Stomach smooth muscle (tissue), 2 donors: Measurements from ENCODE around the gene ZBED4.

Experiments
- H3K27ac ChIP-seq: one replicate; pipeline ENCODE4 v1.7.0; 2013; ENCODE audit warnings: mild to moderate bottlenecking, low read length, inconsistent platforms
- H3K27me3 ChIP-seq, 2 donors: one replicate each; pipeline ENCODE4 v1.7.0; 2013; ENCODE audit warnings: low read length in 2 of 2; ENCODE audit not compliant: insufficient read depth in 2 of 2, control insufficient read depth in 1 of 2
- H3K36me3 ChIP-seq, 2 donors: one replicate each; pipeline ENCODE4 v1.7.0; 2013; ENCODE audit warnings: low read length in 2 of 2; ENCODE audit not compliant: control insufficient read depth in 2 of 2, insufficient read depth in 2 of 2
- H3K4me1 ChIP-seq: one replicate; pipeline ENCODE4 v1.7.0; 2013; ENCODE audit warnings: low read length; ENCODE audit not compliant: control insufficient read depth, insufficient read depth
- H3K4me3 ChIP-seq, 2 donors: one replicate each; pipeline ENCODE4 v1.7.0; 2013; ENCODE audit warnings: low read length in 2 of 2
- H3K9ac ChIP-seq, 2 donors: one replicate each; pipeline ENCODE4 v1.7.0; 2013; ENCODE audit warnings: low read length in 2 of 2, mild to moderate bottlenecking in 1 of 2
- H3K9me3 ChIP-seq, 2 donors: one replicate each; pipeline ENCODE4 v1.7.0; 2013; ENCODE audit warnings: low read length in 2 of 2; ENCODE audit not compliant: control insufficient read depth in 2 of 2
- donor health status: healthy.
- donor health status: Pancreatic carcinoma.

The ZBED4 gene

GRCh38 chr22:49871482-49871881 is 17.8 kb downstream of the ZBED4 start:
- Histone ChIP-seq H3K4me1 (no peaks in the 10 kb centered on the region), H3K4me3 (no peak overlapping the region), H3K27me3 (no peaks in the 10 kb centered on the region), H3K36me3 (peaks cover 5% of the 10 kb centered on the region in 2 donors), H3K9me3 (peaks cover 6 to 27% of the 10 kb centered on the region in 2 donors), H3K9ac (no peak overlapping the region), H3K27ac (no peak overlapping the region)

GRCh38 chr22:49872347-49872746 is 18.7 kb downstream of the ZBED4 start:
- Histone ChIP-seq H3K27ac (no peak overlapping the region), H3K4me3 (no peak overlapping the region), H3K36me3 (peaks cover 5% of the 10 kb centered on the region in 2 donors), H3K4me1 (no peaks in the 10 kb centered on the region), H3K27me3 (no peaks in the 10 kb centered on the region), H3K9me3 (peaks cover 6 to 18% of the 10 kb centered on the region in 2 donors), H3K9ac (no peak overlapping the region)

GRCh38 chr22:49873228-49873940 is 19.7 kb downstream of the ZBED4 start:
- Histone ChIP-seq H3K27ac (no peak overlapping the region), H3K9ac (no peak overlapping the region)

DNA sequence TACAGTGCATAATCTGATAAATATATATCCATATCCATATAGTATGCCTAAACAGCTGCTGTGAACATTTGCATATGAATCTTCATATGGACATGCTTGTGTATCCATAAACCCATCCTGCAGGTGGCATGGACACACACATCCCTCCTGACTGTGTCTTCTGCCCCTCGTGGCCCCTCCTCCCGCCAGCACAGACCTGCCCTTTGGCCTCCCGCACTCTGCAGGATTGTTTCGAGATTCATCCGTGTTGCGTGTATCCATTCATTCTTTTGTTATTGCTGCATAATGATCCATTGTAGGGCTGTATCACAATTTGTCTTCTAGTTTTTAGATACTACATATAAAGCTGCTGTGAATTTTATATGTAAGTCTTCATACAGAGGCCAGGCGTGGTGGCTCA is 24.0 kb downstream of the ZBED4 start:
- Histone ChIP-seq H3K36me3 (peaks cover 0 to 2% of the 10 kb centered on the region in 2 donors), H3K4me1 (no peaks in the 10 kb centered on the region), H3K9me3 (peaks cover 0 to 4% of the 10 kb centered on the region in 2 donors), H3K27me3 (no peaks in the 10 kb centered on the region), H3K4me3 (no peak overlapping the region), H3K27ac (no peak overlapping the region), H3K9ac (no peak overlapping the region)

More at GRCh38 chr22:49873228-49873940, 19.7 kb downstream of the ZBED4 start:
- Histone ChIP-seq H3K4me1 (no peaks in the 10 kb centered on the region), H3K36me3 (peaks cover 4 to 5% of the 10 kb centered on the region in 2 donors), H3K9me3 (peaks cover 6 to 12% of the 10 kb centered on the region in 2 donors), H3K27me3 (no peaks in the 10 kb centered on the region), H3K4me3 (no peak overlapping the region)

DNA sequence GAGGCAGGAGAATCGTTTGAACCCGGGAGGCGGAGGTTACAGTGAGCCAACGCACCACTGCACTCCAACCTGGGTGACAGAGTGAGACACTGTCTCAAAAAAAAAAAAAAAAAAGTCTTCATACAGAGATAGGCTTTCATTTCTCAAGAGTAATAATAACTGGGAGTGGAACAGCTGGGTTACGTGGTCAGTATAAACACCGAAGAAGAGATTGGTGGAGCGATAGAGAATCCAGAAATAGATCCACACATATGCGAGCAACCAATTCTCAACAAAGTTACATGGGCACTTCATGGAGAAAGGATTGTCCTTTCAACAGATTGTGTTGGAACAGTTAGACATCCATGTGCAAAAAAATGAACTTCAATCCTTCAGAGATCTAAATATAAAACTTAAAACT is 24.6 kb downstream of the ZBED4 start:
- peaks cover 0 to 4% of the 10 kb centered on the region in 2 donors for H3K9me3 ChIP-seq
- H3K4me1 ChIP-seq = no peaks in the 10 kb centered on the region
- H3K27ac ChIP-seq = no peak overlapping the region
- H3K9ac ChIP-seq = no peak overlapping the region
- no peak overlapping the region for H3K4me3 ChIP-seq
- peaks cover 0 to 2% of the 10 kb centered on the region in 2 donors for H3K36me3 ChIP-seq
- no peaks in the 10 kb centered on the region for H3K27me3 ChIP-seq

DNA sequence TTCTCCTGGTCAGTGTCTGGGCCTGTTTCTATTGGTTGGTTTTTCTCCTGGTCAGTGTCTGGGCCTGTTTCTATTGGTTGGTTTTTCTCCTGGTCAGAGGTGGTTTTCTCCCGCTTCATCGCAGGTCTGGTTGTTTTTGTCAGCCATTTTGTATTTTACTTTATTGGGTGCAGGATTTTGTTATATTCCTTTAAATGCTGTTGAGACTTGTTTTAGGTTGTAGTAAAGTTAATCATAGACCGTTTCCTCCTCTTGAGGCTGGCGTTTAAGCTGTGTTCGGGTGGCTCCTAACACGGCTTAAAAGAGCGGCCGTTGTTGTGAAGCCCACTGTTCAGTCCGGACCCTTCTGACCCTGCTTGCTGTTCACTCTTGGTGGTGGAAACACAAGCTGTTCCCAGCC is 26.2 kb downstream of the ZBED4 start:
- Histone ChIP-seq H3K4me3 (no peak overlapping the region), H3K9ac (no peak overlapping the region), H3K9me3 (peaks cover 0 to 4% of the 10 kb centered on the region in 2 donors), H3K27me3 (no peaks in the 10 kb centered on the region), H3K36me3 (peaks cover 0 to 5% of the 10 kb centered on the region in 2 donors), H3K4me1 (no peaks in the 10 kb centered on the region), H3K27ac (no peak overlapping the region)

- H3K27ac ChIP-seq = no peak overlapping the region
- peaks cover 0 to 7% of the 10 kb centered on the region in 2 donors for H3K36me3 ChIP-seq
- H3K4me3 ChIP-seq = no peak overlapping the region
- H3K9ac ChIP-seq = no peak overlapping the region
- H3K9me3 ChIP-seq = peaks cover 0 to 4% of the 10 kb centered on the region in 2 donors
- no peaks in the 10 kb centered on the region for H3K4me1 ChIP-seq
- H3K27me3 ChIP-seq = no peaks in the 10 kb centered on the region
Measured at GRCh38 chr22:49880281-49880680, 26.6 kb downstream of the ZBED4 start.

- Histone ChIP-seq H3K9ac (no peak overlapping the region), H3K36me3 (peaks cover 10 to 15% of the 10 kb centered on the region in 2 donors), H3K4me3 (no peak overlapping the region), H3K9me3 (peaks cover 0 to 4% of the 10 kb centered on the region in 2 donors), H3K27me3 (no peaks in the 10 kb centered on the region), H3K27ac (no peak overlapping the region), H3K4me1 (no peaks in the 10 kb centered on the region)
Measured at GRCh38 chr22:49881856-49882255, 28.2 kb downstream of the ZBED4 start.

GRCh38 chr22:49882519-49883293 is 29.1 kb downstream of the ZBED4 start:
- Histone ChIP-seq H3K4me3 (no peak overlapping the region), H3K9ac (no peak overlapping the region), H3K27ac (no peak overlapping the region), H3K4me1 (no peaks in the 10 kb centered on the region), H3K9me3 (peaks cover 0 to 4% of the 10 kb centered on the region in 2 donors), H3K27me3 (no peaks in the 10 kb centered on the region), H3K36me3 (peaks cover 10 to 18% of the 10 kb centered on the region in 2 donors)

DNA sequence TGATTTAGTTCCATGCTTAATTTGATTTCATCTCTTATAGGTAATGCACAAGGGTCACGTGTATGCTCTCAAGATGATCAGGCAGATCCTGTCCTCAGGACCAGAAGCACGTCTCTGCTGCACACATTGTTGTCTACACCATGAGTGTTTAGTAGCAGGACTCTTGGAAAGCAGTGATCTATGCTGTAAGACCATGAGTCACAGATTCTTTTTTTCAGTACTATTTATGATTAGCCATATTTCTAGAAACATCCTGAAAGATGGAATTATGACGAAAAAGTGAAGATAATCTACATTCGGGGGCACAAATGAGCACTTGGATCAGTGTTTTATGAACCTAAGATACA is 29.6 kb downstream of the ZBED4 start:
- Histone ChIP-seq H3K9me3 (peaks cover 0 to 4% of the 10 kb centered on the region in 2 donors), H3K4me1 (no peaks in the 10 kb centered on the region), H3K36me3 (peaks cover 10 to 19% of the 10 kb centered on the region in 2 donors), H3K27me3 (no peaks in the 10 kb centered on the region), H3K4me3 (no peak overlapping the region), H3K27ac (no peak overlapping the region), H3K9ac (no peak overlapping the region)

GRCh38 chr22:49884075-49884474 is 30.4 kb downstream of the ZBED4 start:
- H3K9me3 ChIP-seq = peaks cover 0 to 4% of the 10 kb centered on the region in 2 donors
- H3K36me3 ChIP-seq = peaks cover 10 to 21% of the 10 kb centered on the region in 2 donors
- H3K27ac ChIP-seq = no peak overlapping the region
- H3K4me1 ChIP-seq = no peaks in the 10 kb centered on the region
- H3K27me3 ChIP-seq = no peaks in the 10 kb centered on the region
- H3K9ac ChIP-seq = no peak overlapping the region
- H3K4me3 ChIP-seq = no peak overlapping the region
